A673 (cell line): ENCODE results near the gene MRPS31.

Experiments
- CTCF ChIP-seq: fragments of 300-800, 200-600 bp; sonication (generic); conservative IDR thresholded peaks from 2 replicates; pipeline ENCODE4 v1.5.1; 2017; ENCODE audit warnings: low read depth, mild to moderate bottlenecking, antibody characterized with exemption, low read length, moderate library complexity, mixed read lengths
- EZH2 ChIP-seq: fragments of 200-600 bp; sonication (generic); IDR thresholded peaks from 2 replicates; pipeline ENCODE4 v1.6.1; 2017; ENCODE audit warnings: borderline replicate concordance, low read depth, mild to moderate bottlenecking, mixed read lengths, antibody characterized with exemption, low read length; ENCODE audit not compliant: poor library complexity, severe bottlenecking

- TF ChIP-seq CTCF (no peak), EZH2 (no peak)
Observed at GRCh38 chr13:40765602-40766001, 5.4 kb downstream of the MRPS31 start.
